CMK (cell line): ENCODE data around the gene PKM.

Source experiments
- DNase-seq: peaks from one replicate; pipeline ENCODE4 v3.0.0-alpha.2; 2010; ENCODE audit warnings: low read depth

The PKM gene

GRCh38 chr15:72200395-72201237 lies 30.4 kb downstream of the PKM start:
- no peak for DNase-seq

DNA sequence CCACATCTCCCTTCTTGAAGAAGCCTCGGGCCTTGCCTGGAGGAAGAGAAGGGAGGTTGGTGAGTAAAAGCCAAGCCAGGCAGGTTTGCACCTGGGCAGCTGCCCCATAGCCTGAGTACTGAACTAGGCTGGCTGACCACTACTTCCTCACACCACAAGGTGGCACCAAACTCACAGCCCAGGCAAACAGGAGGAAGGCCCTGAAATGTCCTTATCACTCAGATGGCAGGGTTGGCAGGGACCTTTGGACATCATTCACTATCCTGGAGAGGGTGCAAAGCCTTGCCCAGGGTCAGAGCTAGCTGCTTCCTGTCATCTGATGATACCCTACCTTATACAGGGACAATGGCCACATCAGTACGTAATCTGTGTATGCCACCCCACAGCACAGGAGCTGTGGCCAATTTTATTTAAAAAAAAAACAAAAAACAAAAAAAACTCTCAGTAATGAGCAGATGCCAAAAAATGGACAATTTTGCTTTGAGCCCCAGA lies 31.2 kb downstream of the PKM start:
- DNase-seq, result peak; percentile 62

GRCh38 chr15:72199205-72199515 lies 31.8 kb downstream of the PKM start:
- DNase-seq, result no peak

- DNase-seq, result no peak
Measured at GRCh38 chr15:72198356-72199204, 32.4 kb downstream of the PKM start.

DNA sequence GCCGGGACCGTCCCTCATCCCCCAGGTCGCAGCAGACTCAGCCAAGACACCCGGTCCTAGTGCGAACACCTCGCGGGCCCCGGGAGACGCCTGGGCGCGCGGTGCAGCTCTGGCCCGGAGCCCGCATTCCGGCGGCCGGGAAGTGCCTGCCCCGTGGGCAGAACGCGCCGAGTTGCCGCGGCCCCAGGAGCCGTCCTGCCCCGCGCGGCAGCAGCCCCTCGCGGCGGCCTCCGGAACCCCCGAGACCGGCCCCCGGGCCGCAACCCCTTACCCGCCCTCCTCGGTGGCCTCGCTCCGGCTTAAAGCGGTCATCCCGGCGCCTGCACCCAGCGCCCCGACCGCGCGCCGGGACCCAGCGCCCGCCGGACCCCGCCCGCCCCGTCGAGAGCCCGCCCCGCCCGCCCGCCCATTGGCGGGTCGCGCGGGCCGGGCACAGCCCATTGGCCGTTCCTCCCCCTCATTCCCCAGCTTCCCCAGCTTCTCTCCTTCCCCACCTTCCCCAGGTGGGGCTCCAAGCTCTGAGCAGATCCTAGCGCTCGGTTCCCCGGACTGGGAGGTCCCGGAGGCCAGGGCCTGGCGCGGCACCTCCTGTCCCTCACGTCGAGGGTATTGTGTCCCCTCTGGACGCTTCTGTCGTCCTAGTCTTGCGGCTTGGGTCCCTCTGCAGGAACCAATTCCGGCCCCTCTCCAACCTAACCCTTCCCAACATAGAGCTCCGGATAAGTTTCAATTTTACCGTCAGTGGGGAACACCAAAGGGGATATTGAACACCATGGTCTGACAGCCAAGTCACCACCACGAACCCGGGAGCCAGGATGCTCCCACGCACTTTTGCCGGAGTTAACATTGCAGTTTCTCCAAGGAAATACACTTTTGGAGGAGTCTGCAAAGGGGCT lies 33.3 kb downstream of the PKM start, which contains the start of gene GRAMD2A:
Gene GRAMD2A, minus strand, starts transcription at position 328 of the 896 bp plus-strand sequence.
- no peak for DNase-seq

GRCh38 chr15:72197041-72197459 lies 33.9 kb downstream of the PKM start:
- DNase-seq, result no peak

DNA sequence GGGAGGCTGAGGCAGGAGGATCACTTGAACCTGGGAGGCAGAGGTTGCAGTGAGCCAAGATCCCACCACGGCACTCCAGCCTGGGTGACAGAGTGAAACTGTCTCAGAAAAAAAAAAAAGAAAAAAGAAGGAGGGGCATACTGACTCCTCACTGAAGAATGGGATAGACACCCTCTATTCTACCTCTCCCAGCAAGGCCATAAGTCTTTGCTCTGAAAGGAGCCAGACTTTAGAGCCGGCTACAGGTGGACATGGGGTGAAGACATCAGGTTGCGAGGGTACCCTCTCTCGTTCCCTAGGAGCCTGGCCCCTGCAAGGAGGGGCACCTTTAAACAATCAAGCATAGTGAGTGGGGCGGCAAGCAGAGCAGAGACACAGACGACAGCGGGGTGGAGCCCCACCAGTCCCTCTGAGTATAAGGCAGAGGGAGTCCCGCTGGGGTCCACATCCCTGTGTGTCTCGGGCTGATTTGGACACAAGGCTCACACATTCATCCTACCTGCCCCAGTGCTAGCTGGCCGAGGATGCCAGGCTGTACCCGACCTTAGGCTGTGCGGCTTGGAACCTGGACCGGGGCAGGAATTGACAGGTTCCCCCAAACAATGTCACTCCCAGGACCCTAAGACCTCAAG lies 34.5 kb downstream of the PKM start:
- DNase-seq, result no peak

- DNase-seq, result peak; percentile 76
Measured at GRCh38 chr15:72195101-72195511, 35.9 kb downstream of the PKM start.

GRCh38 chr15:72193836-72194396 lies 37.1 kb downstream of the PKM start:
- no peak for DNase-seq

GRCh38 chr15:72192416-72192815 lies 38.6 kb downstream of the PKM start:
- DNase-seq, result no peak

- DNase-seq, result no peak
Measured at GRCh38 chr15:72189250-72189902, 41.6 kb downstream of the PKM start.

DNA sequence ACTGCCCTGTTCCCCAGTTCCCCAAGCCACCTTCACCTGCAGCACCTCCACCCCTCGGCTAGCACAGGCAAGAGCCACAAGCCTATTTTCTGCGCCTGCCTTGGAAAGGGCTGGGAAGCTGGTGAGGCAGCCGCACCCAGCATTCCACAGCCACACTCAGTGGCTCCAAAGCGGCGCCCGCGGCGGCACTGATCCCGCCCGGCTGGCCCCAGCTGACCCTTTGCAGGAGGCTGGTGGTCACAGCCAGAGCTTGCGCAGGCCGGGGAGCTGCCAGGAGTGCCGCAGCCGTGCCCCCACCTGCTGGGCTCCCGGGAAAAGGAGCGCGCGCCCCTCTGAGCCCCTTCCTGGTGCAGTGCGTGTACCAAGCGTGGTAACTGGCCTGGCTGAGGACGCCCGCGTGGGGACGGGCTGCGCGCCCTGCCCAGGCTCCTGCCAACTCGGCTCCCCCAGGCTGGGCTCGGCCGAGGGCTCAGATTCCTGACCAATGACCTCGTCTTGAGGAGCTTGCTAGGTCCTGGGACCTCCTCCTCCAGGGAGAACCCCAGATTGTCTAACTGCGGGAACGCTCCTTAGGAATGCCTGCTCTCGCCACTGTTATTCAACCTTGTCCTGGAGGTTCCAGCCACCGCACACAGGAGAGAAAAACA lies 46.7 kb downstream of the PKM start:
- no peak for DNase-seq

DNA sequence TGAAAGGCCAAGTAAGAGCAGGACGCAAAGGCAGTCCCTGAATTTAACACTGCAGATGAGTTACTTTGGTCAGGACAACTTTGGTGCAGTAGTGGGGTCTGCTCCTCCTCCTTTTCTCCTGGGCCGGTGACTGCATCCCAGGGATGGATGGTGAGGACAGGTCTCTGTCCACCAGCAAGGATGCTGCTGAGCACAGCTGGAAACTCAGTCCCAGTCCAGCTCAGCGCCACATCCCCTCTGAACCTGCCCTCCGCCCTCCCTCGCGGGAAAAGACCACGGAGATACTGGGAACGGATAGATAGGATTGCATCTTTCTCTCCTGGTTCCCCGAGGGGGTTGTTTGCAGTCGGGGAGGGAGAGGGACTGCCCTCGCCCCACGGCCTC lies 47.2 kb downstream of the PKM start:
- no peak for DNase-seq

GRCh38 chr15:72182673-72183072 lies 48.3 kb downstream of the PKM start:
- DNase-seq, result no peak

- DNase-seq, result no peak
Measured at GRCh38 chr15:72182244-72182643, 48.7 kb downstream of the PKM start.

DNA sequence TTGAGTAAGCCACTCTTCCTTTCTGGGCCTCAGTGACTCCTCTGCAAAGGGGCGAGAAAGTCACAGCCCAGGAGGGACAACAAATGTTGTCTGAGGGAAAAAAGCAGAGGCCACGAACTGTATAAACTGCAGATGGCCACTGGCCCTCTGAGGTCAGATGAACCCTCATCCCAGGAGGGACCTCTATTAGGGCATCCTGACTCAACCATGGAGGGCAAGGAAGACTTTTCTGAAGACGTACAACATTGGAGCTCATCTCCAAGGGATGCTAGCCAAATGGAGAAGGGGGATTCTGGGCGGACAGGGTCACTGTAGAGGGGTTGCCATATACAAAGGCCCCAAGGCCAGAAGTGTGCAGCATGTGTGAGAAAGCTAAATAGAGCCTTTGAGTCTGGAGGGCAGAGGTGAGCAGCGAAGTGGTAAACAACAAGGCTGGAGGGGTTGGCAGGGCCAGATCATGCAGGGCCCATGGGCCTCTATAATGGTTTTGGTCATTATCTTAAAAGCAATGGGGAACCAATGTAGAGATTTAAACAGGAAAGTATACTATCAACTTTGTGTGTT lies 50.1 kb downstream of the PKM start:
- no peak for DNase-seq

GRCh38 chr15:72179950-72180581 lies 50.9 kb downstream of the PKM start:
- no peak for DNase-seq

DNA sequence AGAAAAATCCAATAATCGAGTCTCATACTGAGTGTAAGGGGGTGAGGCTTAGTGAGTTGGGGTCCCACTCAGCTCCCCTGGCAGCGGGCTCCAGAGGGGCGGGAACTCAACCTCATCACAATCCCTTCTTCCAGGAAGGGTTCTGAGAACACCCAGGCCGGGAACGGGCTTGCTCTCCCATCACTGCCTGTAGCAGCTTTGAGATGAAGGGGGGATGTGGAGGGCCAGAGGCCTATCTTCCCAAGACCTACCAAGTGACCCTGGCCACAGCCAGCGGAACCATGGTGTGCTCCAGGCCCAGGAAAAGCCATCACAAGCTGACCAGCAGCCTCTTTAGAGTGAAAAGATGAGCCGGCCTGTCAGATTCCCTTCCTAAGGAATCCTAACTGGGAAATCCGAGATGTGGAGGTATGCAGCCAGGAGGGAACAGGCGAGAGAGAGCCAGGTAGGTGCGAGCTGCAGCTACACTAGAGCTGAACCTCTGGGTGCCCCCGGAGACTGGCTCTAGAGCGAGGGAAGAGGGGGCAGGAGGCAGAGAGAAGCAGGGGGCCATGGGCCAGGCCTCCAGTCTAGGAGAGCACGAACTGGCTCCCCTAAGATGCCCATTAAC lies 51.9 kb downstream of the PKM start:
- no peak for DNase-seq

DNA sequence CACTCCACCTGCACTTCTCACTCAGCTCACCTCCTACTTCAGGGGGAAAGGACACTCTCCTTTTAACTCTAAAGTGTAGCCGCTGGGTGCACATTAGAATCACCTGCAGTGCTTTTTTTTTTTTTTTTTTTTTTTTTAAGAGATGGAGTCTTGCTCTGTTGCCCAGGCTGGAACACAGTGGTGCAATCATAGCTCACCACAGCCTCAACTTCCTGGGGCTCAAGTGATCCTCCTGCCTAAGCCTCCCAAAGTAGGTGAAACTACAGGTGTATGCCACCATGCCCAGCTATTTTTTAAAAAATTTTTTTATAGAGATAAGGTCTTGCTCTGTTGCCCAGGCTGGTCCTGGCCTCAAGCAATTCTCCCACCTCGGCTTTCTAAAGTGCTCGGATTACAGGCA lies 54.2 kb downstream of the PKM start:
- DNase-seq, result no peak
